Erythroblast (primary cell): ENCODE measurements around the gene RBM10.

Experiments
- GATA1 ChIP-seq: IDR thresholded peaks from 2 replicates; pipeline ENCODE4 v1.6.1; 2011; ENCODE audit warnings: low read depth, mild to moderate bottlenecking, control low read depth, low read length, moderate library complexity
- POLR2A ChIP-seq: IDR thresholded peaks from 2 replicates; pipeline ENCODE4 v1.6.1; 2011; ENCODE audit warnings: mild to moderate bottlenecking, low read length

DNA sequence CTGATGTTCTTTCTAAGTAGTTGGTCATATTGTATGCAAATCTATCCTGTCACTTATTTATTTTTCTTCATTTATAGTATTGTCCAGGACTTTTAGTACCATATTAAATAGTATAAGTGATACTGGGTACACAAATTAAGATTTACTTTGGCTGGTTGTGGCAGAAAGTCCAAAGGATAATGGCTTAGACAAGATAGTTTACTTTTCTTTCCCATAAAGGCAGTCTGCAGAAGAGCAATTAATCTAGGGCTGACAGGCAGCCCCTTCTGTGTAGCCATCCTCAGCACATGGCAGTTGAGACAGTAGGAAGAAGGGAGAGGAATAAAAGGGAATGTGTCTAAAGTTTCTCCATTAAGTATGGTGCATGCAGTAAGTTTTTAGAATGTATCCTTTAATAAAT, 6.4 kb downstream of the RBM10 start:
- no peak for TF ChIP-seq POLR2A
- TF ChIP-seq GATA1: no peak
